ENCODE results near the gene CHCHD4.

CHCHD4 gene

GRCh38 chr3:14138109-14138877 is 13.6 kb upstream of the CHCHD4 start:
- H3K36me3 ChIP-seq (ENCODE audit: control insufficient read depth in 4 of 4, insufficient read depth in 4 of 4, low read length in 3 of 4), result peaks cover 10 to 84% (median 70%) of the 10 kb centered on the region in 4 experiments
- H3K9me3 ChIP-seq (ENCODE audit: control extremely low read depth in 1 of 5, control insufficient read depth in 4 of 5, insufficient read depth in 2 of 5, low read depth in 1 of 5, low read length in 4 of 5), result no peaks in the 10 kb centered on the region
- no peak for DNase-seq
- H3K27me3 ChIP-seq (replicated peaks in 2 of 5; ENCODE audit: control insufficient read depth in 4 of 5, insufficient read depth in 5 of 5, low read length in 4 of 5), result no peaks in the 10 kb centered on the region
- no peak overlapping the region for H3K4me3 ChIP-seq (ENCODE audit: control insufficient read depth in 1 of 7, extremely low read depth in 1 of 7, insufficient read depth in 4 of 7, low read depth in 2 of 7, low read length in 6 of 7)
- no peak overlapping the region for H3K27ac ChIP-seq (ENCODE audit: insufficient read depth in 1 of 2, low read depth in 1 of 2, low read length in 2 of 2, poor library complexity in 1 of 2, severe bottlenecking in 2 of 2)
- POLR2A ChIA-PET, result no interaction called here
- CTCF ChIA-PET, result interaction anchor here (1.2 kb wide), 1 partner anchor 10 kb away, joined by 4 read pairs; no protein-coding TSS in a partner anchor
- WGBS (ENCODE audit: insufficient coverage), result over 99% methylated on average over 16 of the region's 16 CpGs
- H3K4me1 ChIP-seq (ENCODE audit: control extremely low read depth in 1 of 4, control insufficient read depth in 4 of 4, insufficient read depth in 4 of 4, low read length in 3 of 4), result peaks cover 7 to 32% (median 19%) of the 10 kb centered on the region in 4 experiments

GRCh38 chr3:14137445-14137844 is 12.8 kb upstream of the CHCHD4 start:
- no peak for DNase-seq
- ChIA-PET CTCF (interaction anchor here (1.2 kb wide), 1 partner anchor 9 kb away, joined by 4 read pairs; no protein-coding TSS in a partner anchor), POLR2A (no interaction called here)
- WGBS (ENCODE audit: insufficient coverage), result 100% methylated on average over 1 of the region's 3 CpGs
- H3K27me3 ChIP-seq (replicated peaks in 2 of 5; ENCODE audit: control insufficient read depth in 4 of 5, insufficient read depth in 5 of 5, low read length in 4 of 5), result no peaks in the 10 kb centered on the region
- H3K4me1 ChIP-seq (ENCODE audit: control extremely low read depth in 1 of 4, control insufficient read depth in 4 of 4, insufficient read depth in 4 of 4, low read length in 3 of 4), result peaks cover 4 to 23% (median 14%) of the 10 kb centered on the region in 4 experiments
- H3K36me3 ChIP-seq (ENCODE audit: control insufficient read depth in 4 of 4, insufficient read depth in 4 of 4, low read length in 3 of 4), result peaks cover 9 to 86% (median 78%) of the 10 kb centered on the region in 4 experiments
- no peak overlapping the region for H3K27ac ChIP-seq (ENCODE audit: insufficient read depth in 1 of 2, low read depth in 1 of 2, low read length in 2 of 2, poor library complexity in 1 of 2, severe bottlenecking in 2 of 2)
- H3K4me3 ChIP-seq (ENCODE audit: control insufficient read depth in 1 of 7, extremely low read depth in 1 of 7, insufficient read depth in 4 of 7, low read depth in 2 of 7, low read length in 6 of 7), result no peak overlapping the region
- H3K9me3 ChIP-seq (ENCODE audit: control extremely low read depth in 1 of 5, control insufficient read depth in 4 of 5, insufficient read depth in 2 of 5, low read depth in 1 of 5, low read length in 4 of 5), result no peaks in the 10 kb centered on the region

GRCh38 chr3:14137004-14137403 is 12.3 kb upstream of the CHCHD4 start:
- ChIA-PET POLR2A (no interaction called here), CTCF (interaction anchor here (1.2 kb wide), 1 partner anchor 9 kb away, joined by 4 read pairs; no protein-coding TSS in a partner anchor)
- 100% methylated on average over 3 of the region's 3 CpGs for WGBS (ENCODE audit: insufficient coverage)
- no peaks in the 10 kb centered on the region for H3K9me3 ChIP-seq (ENCODE audit: control extremely low read depth in 1 of 5, control insufficient read depth in 4 of 5, insufficient read depth in 2 of 5, low read depth in 1 of 5, low read length in 4 of 5)
- H3K27ac ChIP-seq (ENCODE audit: insufficient read depth in 1 of 2, low read depth in 1 of 2, low read length in 2 of 2, poor library complexity in 1 of 2, severe bottlenecking in 2 of 2), result no peak overlapping the region
- peaks cover 13 to 90% (median 81%) of the 10 kb centered on the region in 4 experiments for H3K36me3 ChIP-seq (ENCODE audit: control insufficient read depth in 4 of 4, insufficient read depth in 4 of 4, low read length in 3 of 4)
- no peaks in the 10 kb centered on the region for H3K27me3 ChIP-seq (replicated peaks in 2 of 5; ENCODE audit: control insufficient read depth in 4 of 5, insufficient read depth in 5 of 5, low read length in 4 of 5)
- no peak for DNase-seq
- peaks cover 4 to 19% (median 11%) of the 10 kb centered on the region in 4 experiments for H3K4me1 ChIP-seq (ENCODE audit: control extremely low read depth in 1 of 4, control insufficient read depth in 4 of 4, insufficient read depth in 4 of 4, low read length in 3 of 4)
- no peak overlapping the region for H3K4me3 ChIP-seq (ENCODE audit: control insufficient read depth in 1 of 7, extremely low read depth in 1 of 7, insufficient read depth in 4 of 7, low read depth in 2 of 7, low read length in 6 of 7)

GRCh38 chr3:14135581-14135980 is 10.9 kb upstream of the CHCHD4 start:
- peaks cover 18 to 99% (median 84%) of the 10 kb centered on the region in 4 experiments for H3K36me3 ChIP-seq (ENCODE audit: control insufficient read depth in 4 of 4, insufficient read depth in 4 of 4, low read length in 3 of 4)
- no peaks in the 10 kb centered on the region for H3K27me3 ChIP-seq (replicated peaks in 2 of 5; ENCODE audit: control insufficient read depth in 4 of 5, insufficient read depth in 5 of 5, low read length in 4 of 5)
- DNase-seq, result no peak
- ChIA-PET CTCF (interaction anchor here (1.5 kb wide), 1 partner anchor 22 kb away, joined by 4 read pairs; no protein-coding TSS in a partner anchor), POLR2A (interaction anchor here (1.2 kb wide), 1 partner anchor 10 kb away, joined by 4 read pairs; the partner anchor contains the start of genes CHCHD4 and TMEM43)
- H3K9me3 ChIP-seq (ENCODE audit: control extremely low read depth in 1 of 5, control insufficient read depth in 4 of 5, insufficient read depth in 2 of 5, low read depth in 1 of 5, low read length in 4 of 5), result no peaks in the 10 kb centered on the region
- peaks cover 0 to 4% (median 2%) of the 10 kb centered on the region in 4 experiments for H3K4me1 ChIP-seq (ENCODE audit: control extremely low read depth in 1 of 4, control insufficient read depth in 4 of 4, insufficient read depth in 4 of 4, low read length in 3 of 4)
- H3K4me3 ChIP-seq (ENCODE audit: control insufficient read depth in 1 of 7, extremely low read depth in 1 of 7, insufficient read depth in 4 of 7, low read depth in 2 of 7, low read length in 6 of 7), result no peak overlapping the region
- 86% methylated on average over 10 of the region's 11 CpGs for WGBS (ENCODE audit: insufficient coverage)
- H3K27ac ChIP-seq (ENCODE audit: insufficient read depth in 1 of 2, low read depth in 1 of 2, low read length in 2 of 2, poor library complexity in 1 of 2, severe bottlenecking in 2 of 2), result no peak overlapping the region

GRCh38 chr3:14134291-14134690 is 9.6 kb upstream of the CHCHD4 start:
- ChIA-PET POLR2A (interaction anchor here (1.1 kb wide), 1 partner anchor 195 kb away, joined by 3 read pairs; no protein-coding TSS in a partner anchor), CTCF (interaction anchor here (0.9 to 2.7 kb wide), 4 partner anchors 9 to 23 kb away, joined by 3 to 10 read pairs (median 4); partner anchors contain the start of genes CHCHD4 and TMEM43)
- no peaks in the 10 kb centered on the region for H3K9me3 ChIP-seq (ENCODE audit: control extremely low read depth in 1 of 5, control insufficient read depth in 4 of 5, insufficient read depth in 2 of 5, low read depth in 1 of 5, low read length in 4 of 5)
- no peaks in the 10 kb centered on the region for H3K4me1 ChIP-seq (ENCODE audit: control extremely low read depth in 1 of 4, control insufficient read depth in 4 of 4, insufficient read depth in 4 of 4, low read length in 3 of 4)
- no peak for DNase-seq
- H3K36me3 ChIP-seq (ENCODE audit: control insufficient read depth in 4 of 4, insufficient read depth in 4 of 4, low read length in 3 of 4), result peaks cover 22 to 99% (median 83%) of the 10 kb centered on the region in 4 experiments
- 93% methylated on average over 6 of the region's 6 CpGs for WGBS (ENCODE audit: insufficient coverage)
- no peaks in the 10 kb centered on the region for H3K27me3 ChIP-seq (replicated peaks in 2 of 5; ENCODE audit: control insufficient read depth in 4 of 5, insufficient read depth in 5 of 5, low read length in 4 of 5)
- no peak overlapping the region for H3K4me3 ChIP-seq (ENCODE audit: control insufficient read depth in 1 of 7, extremely low read depth in 1 of 7, insufficient read depth in 4 of 7, low read depth in 2 of 7, low read length in 6 of 7)
- H3K27ac ChIP-seq (ENCODE audit: insufficient read depth in 1 of 2, low read depth in 1 of 2, low read length in 2 of 2, poor library complexity in 1 of 2, severe bottlenecking in 2 of 2), result no peak overlapping the region

- CTCF ChIA-PET, result interaction anchor here (0.9 to 2.7 kb wide), 3 partner anchors 9 to 12 kb away, joined by 3 to 10 read pairs (median 4); partner anchors contain the start of genes CHCHD4 and TMEM43
- Histone ChIP-seq H3K9me3 (ENCODE audit: control extremely low read depth in 1 of 5, control insufficient read depth in 4 of 5, insufficient read depth in 2 of 5, low read depth in 1 of 5, low read length in 4 of 5) (no peaks in the 10 kb centered on the region), H3K27me3 (replicated peaks in 2 of 5; ENCODE audit: control insufficient read depth in 4 of 5, insufficient read depth in 5 of 5, low read length in 4 of 5) (no peaks in the 10 kb centered on the region), H3K36me3 (ENCODE audit: control insufficient read depth in 4 of 4, insufficient read depth in 4 of 4, low read length in 3 of 4) (peaks cover 22 to 99% (median 81%) of the 10 kb centered on the region in 4 experiments), H3K27ac (ENCODE audit: insufficient read depth in 1 of 2, low read depth in 1 of 2, low read length in 2 of 2, poor library complexity in 1 of 2, severe bottlenecking in 2 of 2) (no peak overlapping the region), H3K4me1 (ENCODE audit: control extremely low read depth in 1 of 4, control insufficient read depth in 4 of 4, insufficient read depth in 4 of 4, low read length in 3 of 4) (no peaks in the 10 kb centered on the region), H3K4me3 (ENCODE audit: control insufficient read depth in 1 of 7, extremely low read depth in 1 of 7, insufficient read depth in 4 of 7, low read depth in 2 of 7, low read length in 6 of 7) (no peak overlapping the region)
- WGBS (ENCODE audit: insufficient coverage), result 93% methylated on average over 5 of the region's 5 CpGs
- POLR2A ChIA-PET, result interaction anchor here (1.1 kb wide), 1 partner anchor 196 kb away, joined by 3 read pairs; no protein-coding TSS in a partner anchor
- DNase-seq, result no peak
Measured at GRCh38 chr3:14133876-14134275, 9.2 kb upstream of the CHCHD4 start.
